Chondrocyte (in vitro differentiated cells): Measurements from ENCODE around the gene PSMB2. TPM values are rescaled to one million over a fixed set of nuclear protein-coding genes. Genes with fewer than 3 reads are reported as not detected.

ENCODE experiments used
- DNase-seq: peaks from one replicate; pipeline ENCODE4 v3.0.0; 2021; ENCODE audit warnings: mixed read lengths, low spot score
- H3K27ac Mint-ChIP-seq: one replicate; pipeline ENCODE4 v1.8.0; 2021; ENCODE audit warnings: mild to moderate bottlenecking, moderate library complexity, mixed read lengths; ENCODE audit not compliant: unreplicated experiment
- H3K27me3 Mint-ChIP-seq: 2 replicates; pipeline ENCODE4 v1.8.0; 2021; ENCODE audit warnings: low read depth, mixed read lengths
- H3K36me3 Mint-ChIP-seq: 2 replicates; pipeline ENCODE4 v1.8.0; 2021; ENCODE audit warnings: low read depth, mixed read lengths
- H3K4me1 Mint-ChIP-seq: 2 replicates; pipeline ENCODE4 v1.8.0; 2021; ENCODE audit warnings: low read depth, mild to moderate bottlenecking, mixed read lengths
- H3K4me3 Mint-ChIP-seq: one replicate; pipeline ENCODE4 v1.8.0; 2021; ENCODE audit warnings: mild to moderate bottlenecking, moderate library complexity, mixed read lengths; ENCODE audit not compliant: unreplicated experiment
- H3K9me3 Mint-ChIP-seq: 2 replicates; pipeline ENCODE4 v1.8.0; 2021; ENCODE audit warnings: low read depth, mixed read lengths
- total RNA-seq: library from RNA; stranded (reverse); gene quantifications from 3 replicates; pipeline ENCODE4 v1.2.1, GENCODE V29; 2021
- TF ChIP-seq, protein P1 (sequence below): fragments of 200-600 bp; sonication (generic); IDR thresholded peaks from 2 replicates; pipeline ENCODE4 v1.5.0; 2021; ENCODE audit warnings: antibody characterized with exemption, mild to moderate bottlenecking, moderate library complexity

PSMB2 gene
- total RNA-seq, 1 donor from 2014 or later = 58.9 TPM

DNA sequence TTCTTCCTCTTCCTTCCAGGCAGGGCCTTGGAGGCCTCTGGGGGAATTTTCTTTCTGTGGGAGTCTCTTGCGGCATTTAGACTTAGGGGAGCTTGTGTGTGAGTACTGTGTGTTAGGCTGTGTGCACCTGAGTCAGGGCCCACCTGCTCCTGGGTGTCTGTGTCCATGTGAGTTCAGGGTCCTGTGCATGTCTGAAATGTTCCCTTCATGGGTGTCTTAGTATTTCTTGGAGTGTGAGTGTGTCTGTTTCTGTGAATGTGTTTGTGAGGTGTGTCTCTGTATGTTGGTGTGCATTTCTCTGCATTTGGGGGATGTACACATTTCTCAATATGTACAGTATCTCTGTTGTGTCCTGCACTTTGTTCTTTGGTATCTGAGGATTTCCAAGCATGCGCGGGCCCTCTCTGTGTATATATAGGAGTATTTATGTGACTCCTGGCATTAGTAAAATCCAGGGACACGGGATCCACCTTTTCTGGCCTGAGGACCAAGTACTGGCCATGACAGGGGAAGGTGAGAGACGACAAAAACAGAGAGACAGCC lies 65.8 kb downstream of the PSMB2 start:
- H3K9me3 Mint-ChIP-seq = no peaks in the 10 kb centered on the region
- H3K36me3 Mint-ChIP-seq = no peaks in the 10 kb centered on the region
- peaks cover 12% of the 10 kb centered on the region for H3K4me1 Mint-ChIP-seq
- DNase-seq = no peak
- no peak overlapping the region for H3K27ac Mint-ChIP-seq
- TF ChIP-seq, protein P1, sequence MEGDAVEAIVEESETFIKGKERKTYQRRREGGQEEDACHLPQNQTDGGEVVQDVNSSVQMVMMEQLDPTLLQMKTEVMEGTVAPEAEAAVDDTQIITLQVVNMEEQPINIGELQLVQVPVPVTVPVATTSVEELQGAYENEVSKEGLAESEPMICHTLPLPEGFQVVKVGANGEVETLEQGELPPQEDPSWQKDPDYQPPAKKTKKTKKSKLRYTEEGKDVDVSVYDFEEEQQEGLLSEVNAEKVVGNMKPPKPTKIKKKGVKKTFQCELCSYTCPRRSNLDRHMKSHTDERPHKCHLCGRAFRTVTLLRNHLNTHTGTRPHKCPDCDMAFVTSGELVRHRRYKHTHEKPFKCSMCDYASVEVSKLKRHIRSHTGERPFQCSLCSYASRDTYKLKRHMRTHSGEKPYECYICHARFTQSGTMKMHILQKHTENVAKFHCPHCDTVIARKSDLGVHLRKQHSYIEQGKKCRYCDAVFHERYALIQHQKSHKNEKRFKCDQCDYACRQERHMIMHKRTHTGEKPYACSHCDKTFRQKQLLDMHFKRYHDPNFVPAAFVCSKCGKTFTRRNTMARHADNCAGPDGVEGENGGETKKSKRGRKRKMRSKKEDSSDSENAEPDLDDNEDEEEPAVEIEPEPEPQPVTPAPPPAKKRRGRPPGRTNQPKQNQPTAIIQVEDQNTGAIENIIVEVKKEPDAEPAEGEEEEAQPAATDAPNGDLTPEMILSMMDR = no peak
- H3K4me3 Mint-ChIP-seq = no peak overlapping the region
- peaks cover 23% of the 10 kb centered on the region for H3K27me3 Mint-ChIP-seq

DNA sequence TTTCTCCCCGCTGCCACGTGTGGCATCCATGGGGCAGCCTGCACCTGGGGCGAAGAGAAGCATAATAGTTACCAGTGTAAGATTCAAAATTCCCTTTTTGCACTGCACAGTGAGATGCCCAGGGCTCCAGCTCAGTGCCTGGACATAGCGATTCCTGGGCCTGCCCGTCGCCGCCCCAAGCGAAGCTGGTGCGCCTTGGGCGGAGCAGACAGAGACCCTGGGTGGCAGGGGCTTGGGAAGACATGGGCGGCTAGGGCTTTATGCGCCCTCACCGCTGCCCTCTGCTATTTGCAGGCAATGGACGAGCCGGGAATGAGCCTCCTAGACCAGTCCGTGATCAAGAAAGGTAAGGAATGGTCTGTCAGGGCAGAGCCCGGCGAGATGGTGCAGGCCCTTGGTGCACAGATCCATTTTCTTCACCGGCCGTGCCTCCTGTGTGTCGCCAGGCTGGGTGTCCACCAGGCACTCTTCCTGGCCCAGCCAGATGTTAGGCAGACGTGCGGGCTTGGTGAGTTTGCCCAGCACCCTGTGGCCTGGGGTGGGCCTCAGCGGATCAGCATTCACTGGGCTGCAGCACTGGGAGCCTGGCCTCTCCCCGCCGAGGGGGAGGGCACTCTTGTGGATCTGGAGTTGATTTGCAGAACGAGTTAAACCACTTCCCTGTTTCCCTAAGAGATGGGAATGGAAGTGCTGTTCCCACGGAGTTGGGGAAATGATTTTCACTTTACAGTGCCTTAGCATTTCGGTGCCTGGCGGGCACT lies 66.5 kb downstream of the PSMB2 start:
- H3K27me3 Mint-ChIP-seq = peaks cover 28% of the 10 kb centered on the region

DNA sequence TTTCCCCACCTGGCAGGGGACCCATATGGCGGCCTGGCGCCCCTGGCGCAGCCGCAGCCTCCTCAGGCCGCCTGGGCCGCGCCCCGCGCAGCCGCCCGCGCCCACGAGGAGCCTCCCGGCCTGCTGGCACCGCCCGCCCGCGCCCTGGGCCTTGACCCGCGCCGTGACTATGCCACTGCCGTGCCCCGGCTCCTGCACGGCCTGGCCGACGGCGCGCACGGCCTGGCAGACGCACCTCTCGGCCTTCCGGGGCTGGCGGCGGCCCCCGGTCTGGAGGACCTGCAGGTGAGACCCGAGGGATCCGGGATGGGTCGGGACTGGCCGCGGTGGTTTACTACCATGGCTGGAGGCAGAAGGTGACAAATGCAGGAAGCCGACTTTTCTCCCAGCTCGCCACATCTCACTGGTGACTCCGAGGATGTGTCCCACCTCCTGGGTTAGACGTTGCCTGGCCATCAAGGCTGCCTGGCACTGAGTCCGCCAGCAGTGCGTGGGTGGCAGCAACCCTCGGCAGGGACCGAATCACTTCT lies 67.1 kb downstream of the PSMB2 start:
- H3K4me3 Mint-ChIP-seq = peak overlapping the region; percentile 25
- peaks cover 12% of the 10 kb centered on the region for H3K4me1 Mint-ChIP-seq
- no peaks in the 10 kb centered on the region for H3K36me3 Mint-ChIP-seq
- TF ChIP-seq, protein P1 = no peak
- no peak overlapping the region for H3K27ac Mint-ChIP-seq
- no peaks in the 10 kb centered on the region for H3K9me3 Mint-ChIP-seq
- peaks cover 28% of the 10 kb centered on the region for H3K27me3 Mint-ChIP-seq
- no peak for DNase-seq

More for the DNA sequence above, 66.5 kb downstream of the PSMB2 start:
- no peak for DNase-seq
- Mint-ChIP-seq H3K4me1 (peaks cover 12% of the 10 kb centered on the region), H3K4me3 (peak overlapping the region; percentile 25), H3K9me3 (no peaks in the 10 kb centered on the region), H3K27ac (no peak overlapping the region), H3K36me3 (no peaks in the 10 kb centered on the region)
- TF ChIP-seq, protein P1 = no peak

DNA sequence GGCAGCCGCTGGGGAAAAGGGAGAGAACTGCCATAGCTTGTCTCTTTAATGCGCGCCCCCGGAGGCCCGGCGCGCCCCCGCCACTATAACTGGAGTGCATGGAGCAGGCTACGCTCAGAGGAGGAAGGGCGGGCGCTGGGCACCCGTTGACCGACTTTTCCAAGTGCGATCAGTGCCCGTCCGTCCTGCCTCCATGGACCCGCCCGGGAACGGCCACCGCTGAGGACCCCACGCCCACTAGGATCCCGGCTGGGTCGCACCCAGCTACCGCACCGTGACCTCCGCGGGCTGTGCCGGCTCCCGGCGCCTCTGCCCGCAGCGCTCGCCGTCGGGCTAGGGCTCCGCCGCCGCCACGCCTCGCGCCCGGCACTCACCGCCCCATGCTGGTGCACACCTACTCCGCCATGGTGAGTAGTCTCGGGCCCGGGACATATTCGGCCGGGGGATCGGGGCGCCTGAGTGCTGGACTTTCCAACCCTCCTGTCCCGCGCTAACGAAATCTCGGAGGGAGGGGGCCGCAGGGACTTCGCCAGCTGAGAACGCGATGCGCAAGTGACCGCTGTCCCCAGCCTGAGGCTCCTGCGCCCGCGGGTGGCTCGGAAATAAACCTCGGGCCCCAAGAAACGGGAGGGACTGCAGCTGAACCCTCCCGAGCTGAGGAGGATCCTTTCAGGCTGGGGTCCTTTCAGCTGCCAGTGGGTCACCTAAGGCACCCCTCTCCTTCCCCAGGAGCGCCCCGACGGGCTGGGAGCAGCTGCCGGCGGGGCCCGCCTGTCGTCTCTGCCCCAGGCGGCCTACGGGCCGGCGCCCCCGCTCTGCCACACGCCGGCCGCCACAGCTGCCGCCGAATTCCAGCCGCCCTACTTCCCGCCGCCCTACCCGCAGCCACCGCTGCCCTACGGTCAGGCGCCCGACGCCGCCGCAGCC lies 67.9 kb downstream of the PSMB2 start, which contains the start of gene TFAP2E:
Gene TFAP2E (plus strand): TSS at position 117 of the 927 bp plus-strand sequence. CDS start 264 bp downstream, at position 381.
- no peaks in the 10 kb centered on the region for H3K9me3 Mint-ChIP-seq
- no peak for DNase-seq
- no peaks in the 10 kb centered on the region for H3K36me3 Mint-ChIP-seq
- H3K27ac Mint-ChIP-seq = no peak within 1 kb of the TSS
- TF ChIP-seq, protein P1 = no peak
- peak within 1 kb of the TSS; percentile 71 for H3K4me3 Mint-ChIP-seq
- H3K4me1 Mint-ChIP-seq = peaks cover 17% of the 10 kb centered on the region
- H3K27me3 Mint-ChIP-seq = peaks cover 29% of the 10 kb centered on the region

DNA sequence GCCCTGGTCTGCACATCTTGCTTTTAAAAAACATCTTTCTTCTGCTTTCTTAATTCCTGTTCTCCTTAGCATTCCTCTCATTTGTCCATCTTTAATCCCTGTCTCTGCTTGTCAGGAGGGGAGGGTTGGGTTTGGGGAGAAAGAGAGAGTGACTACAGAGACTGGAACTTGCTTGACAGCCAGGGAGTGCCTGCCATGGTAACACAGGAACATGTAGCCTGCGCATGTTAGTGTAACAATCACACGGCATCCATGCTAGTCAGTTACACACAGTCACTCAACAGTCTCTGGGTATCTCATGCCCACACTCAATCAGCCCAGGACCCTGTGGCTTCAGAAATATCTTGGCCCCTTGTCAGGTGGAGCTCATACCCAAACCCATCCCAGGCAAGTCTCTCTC lies 69.0 kb downstream of the PSMB2 start:
- Mint-ChIP-seq H3K27me3 (peaks cover 27% of the 10 kb centered on the region), H3K27ac (no peak overlapping the region), H3K9me3 (no peaks in the 10 kb centered on the region), H3K4me1 (peaks cover 27% of the 10 kb centered on the region), H3K36me3 (no peaks in the 10 kb centered on the region), H3K4me3 (peak overlapping the region; percentile 71)
- no peak for DNase-seq
- TF ChIP-seq, protein P1 = no peak
